CD4-positive, alpha-beta T cell treated with Interleukin-4 for 4 hours (primary cell): ENCODE measurements around the gene VWA1.
"Not testable (repeated sequence)": the region's sequence is repeated elsewhere in the genome, so short reads cannot be mapped to it uniquely, and the experiment has no call there.

Experiments used
- DNase-seq: peaks from one replicate; pipeline ENCODE4 v3.0.0-alpha.2; 2020

The VWA1 gene

DNA sequence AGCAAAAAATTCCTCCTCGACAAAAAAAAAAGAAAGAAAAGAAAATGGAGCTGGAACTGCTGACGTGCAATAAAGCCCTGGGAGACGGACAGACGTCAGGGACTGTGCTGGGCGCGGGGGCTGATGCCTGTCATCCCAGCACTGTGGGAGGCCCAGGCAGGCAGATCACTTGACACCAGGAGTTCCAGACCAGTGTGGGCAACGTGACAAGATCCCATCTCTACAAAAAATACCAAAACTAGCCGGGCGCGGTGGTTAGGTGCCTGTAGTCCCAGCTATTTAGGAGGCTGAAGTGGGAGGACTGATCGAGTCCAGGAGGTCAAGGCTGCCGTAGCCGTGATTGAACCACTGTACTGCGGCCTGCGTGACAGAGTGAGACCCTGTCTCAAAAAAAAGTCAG is 10.8 kb upstream of the VWA1 start:
- no peak for DNase-seq

DNA sequence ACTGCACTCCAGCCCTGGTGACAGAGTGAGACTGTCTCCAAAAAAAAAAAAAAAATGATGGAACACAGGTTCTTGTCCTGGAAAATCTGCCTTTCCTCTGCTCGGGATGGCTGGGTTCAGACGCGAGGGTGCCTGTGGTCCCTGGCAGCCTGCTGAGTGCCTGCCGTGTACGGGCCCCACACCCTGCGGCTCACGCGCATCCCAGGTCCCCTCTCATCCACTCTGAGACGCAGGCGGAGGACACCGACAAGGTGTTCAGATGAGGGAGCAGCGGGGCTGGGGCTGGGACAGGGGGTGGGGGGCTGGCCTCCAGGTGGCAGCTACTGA is 10.1 kb upstream of the VWA1 start:
- DNase-seq = no peak

DNA sequence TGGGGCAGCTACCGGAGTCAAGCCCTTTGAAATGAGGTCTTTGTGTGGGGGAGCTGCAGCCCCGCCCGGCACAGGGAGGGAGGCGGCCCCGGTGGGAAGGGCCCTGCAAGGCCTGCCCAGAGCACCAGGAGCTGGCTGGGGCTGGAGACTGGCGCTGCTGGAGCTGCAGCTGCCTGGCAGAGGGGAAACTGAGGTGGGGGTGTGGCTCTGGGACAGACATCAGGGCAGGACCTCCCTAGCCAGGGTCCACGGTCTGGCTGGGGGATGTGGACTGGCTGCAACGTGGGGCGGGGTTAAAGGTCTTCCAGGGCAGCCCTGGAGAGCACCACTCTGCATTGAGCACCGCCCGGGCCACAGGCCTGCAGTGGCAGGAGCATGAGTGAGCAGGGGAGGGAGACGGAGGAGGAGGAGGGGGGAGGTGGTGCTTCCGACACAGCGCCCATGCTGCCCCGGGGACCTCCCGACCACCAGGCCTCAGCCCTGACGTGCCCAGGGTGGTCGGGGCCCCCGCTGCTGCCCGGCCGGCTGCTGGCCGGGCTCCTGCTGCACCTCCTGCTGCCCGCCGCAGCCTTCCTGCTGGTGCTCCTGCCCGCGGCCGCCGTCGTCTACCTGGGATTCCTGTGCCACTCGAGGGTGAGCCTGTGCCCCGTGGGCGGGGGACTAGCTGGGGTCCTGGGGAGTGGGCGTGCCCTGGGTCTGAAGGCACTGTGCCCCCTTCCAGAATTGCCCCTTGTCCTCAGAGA is 9.6 kb upstream of the VWA1 start:
- DNase-seq = no peak

DNA sequence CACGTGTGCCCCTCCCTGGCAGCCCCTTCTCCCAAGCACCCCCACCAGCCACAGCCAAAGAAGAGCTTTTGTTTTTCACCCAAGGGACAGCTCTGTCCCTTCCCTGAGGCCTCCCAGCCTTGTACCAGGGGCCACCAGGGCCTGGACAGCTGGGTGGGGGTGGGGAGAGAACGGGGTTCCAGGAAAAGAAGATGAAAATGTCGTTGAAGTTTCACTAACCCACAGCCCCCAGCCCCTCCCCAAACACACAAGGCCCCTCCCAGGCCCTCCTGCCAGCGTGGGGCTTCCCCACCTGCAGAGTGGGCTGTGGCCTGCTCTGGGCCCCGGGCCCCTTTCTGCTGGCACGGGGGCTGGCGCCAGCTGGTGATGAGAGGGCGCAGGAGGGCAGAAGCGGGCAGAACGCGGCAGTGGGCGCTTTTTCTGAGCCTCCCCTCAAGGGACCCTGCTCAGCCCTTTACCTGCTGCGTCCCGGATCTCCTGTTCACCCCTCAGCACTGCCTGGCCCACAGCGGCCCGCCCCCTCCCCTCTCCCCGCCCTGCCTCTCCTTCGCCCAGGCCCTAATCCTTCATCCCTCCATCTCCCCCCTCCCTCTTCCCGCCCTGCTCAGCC is 8.9 kb upstream of the VWA1 start:
- no peak for DNase-seq

DNA sequence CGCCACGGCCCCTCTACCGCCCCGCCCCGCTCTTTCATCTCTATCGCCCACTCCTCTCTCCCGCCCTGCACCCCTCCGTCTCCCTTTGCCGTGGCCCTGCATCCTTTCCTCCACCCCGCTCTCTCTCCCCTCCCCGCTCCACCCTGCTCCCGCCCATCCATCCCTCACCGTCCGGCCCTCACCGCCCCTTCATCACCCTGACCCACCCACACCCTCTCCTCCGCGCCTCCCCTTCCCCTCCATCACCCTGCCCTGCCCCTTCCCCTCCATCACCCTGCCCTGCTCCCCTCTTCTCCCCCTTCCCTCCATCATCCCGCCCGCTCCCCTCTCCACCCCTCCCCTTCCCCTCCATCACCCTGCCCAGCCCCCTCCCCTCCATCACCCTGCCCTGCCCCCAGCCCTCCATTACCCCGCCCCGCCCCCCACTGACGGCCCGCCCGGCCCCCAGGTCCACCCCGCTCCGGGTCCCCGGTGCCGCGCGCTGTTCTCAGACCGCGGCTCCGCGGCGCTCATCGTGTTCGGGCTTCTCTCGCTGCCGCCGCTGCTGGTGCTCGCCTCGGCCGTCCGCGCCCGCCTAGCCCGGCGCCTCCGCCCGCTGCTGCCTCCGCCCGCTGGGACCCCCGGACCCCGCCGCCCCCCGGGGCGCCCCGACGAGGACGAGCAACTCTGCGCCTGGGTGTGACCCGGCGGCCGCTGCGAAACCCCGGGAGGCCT is 8.2 kb upstream of the VWA1 start:
- no peak for DNase-seq

DNA sequence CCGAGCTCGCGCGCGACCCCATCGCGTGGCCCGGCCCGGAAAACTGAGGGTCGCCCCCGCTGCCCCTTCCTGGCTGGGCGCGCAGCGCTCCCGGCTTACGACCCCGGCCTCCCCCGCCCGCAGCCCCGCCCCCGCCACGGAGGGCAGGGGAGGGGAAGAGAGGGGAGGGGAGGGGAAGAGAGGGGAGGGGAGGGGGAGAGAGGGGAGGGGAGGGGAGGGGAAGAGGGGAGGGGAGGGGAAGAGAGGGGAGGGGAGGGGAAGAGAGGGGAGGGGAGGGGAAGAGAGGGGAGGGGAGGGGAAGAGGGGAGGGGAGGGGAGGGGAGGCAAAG is 7.7 kb upstream of the VWA1 start:
- DNase-seq = no peak

DNA sequence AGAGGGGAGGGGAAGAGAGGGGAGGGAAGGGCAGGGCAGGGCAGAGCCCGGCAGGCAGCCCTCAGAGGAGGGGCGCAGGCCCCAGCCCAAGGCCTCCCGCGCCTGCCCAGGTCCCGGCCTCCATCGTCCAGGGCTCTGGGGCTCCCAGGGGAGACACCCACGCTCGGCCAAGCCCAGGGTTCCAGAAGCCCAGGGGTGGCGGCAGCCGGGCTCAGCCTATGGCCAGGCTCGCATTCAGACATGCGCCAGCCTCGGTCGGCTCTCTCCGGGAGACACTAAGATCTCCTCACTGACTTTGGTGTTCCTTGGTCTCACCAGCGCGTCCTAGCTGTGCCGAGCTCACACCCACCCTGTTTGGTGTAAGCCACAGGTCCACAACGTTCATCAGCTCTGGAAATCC is 7.3 kb upstream of the VWA1 start:
- no peak for DNase-seq

DNA sequence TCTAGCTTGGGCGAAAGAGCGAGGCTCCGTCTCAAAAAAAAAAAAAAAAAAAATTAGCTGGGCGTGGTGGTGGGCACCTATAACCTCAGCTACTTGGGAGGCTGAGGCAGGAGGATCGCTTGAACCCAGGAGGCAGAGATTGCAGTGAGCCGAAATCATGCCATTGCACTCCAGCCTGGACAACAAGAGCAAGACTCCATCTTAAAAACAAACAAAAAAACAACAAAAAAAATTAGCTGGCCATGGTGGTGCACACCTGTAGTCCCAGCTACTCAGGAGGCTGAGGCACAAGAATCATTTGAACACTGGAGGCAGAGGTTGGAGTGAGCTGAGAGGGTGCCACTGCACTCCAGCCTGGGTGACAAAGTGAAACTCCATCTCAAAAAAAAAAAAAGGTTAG is 6.5 kb upstream of the VWA1 start:
- DNase-seq = not testable (repeated sequence)

DNA sequence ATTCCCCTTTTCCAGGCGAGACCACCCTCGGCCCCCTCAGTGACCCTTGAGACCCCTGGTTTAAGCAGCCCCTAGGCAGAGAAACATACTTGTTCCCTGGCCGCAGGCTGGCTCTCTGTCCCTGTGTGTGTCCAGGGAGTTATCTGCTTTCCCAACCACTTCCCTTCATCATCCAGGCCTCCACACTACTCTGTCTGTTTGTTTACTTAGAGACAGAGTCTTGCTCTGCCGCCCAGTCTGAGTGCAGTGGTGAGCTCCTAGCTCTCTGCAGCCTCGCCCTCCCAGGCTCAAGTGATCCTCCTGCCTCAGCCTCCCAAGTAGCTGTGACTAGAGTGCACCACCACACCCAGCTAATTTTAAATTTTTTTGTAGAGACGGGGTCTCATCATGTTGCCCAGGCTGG is 5.8 kb upstream of the VWA1 start:
- DNase-seq = no peak

DNA sequence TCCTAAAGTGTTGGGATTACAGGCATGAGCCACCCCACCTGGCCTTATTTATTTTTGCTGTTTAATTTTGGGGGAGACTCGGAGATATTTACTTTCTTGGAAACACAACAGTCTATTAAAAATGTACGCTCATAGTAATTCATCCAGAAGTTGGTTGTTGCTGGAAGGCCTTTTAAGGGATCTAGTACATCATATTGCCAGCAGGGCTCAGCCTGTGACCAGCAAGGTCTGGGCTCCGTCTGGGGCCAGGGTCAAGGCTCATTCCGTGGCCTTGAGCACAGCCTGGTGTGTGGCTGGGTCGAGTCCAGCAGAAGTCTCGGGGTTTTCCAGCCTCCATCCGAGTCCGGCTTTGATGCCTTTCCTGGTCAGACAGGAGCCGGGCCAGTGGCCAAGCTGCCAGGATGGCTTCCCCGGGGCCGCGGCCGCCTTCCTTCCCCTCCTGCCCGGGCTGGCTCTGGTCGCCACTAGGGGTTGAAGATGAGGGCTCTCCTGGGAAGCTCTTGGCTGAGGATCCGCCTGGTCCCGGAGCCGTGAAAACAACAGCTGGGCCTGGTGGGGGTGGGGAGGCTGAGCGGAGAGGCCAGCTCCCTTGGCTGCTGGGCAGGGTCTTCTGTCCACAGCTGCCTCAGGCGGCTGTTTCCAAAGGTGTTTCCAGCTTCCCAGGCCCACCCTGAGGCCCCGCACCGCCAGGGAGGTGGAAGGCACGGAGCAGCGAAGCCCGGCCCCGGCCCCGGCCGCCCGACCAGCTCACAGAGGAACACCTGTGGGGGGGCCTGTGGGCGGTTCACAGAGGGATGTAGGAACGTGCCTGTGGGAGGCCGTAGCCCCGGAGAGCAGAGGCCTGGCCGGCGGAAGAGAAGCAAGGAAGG is 5.1 kb upstream of the VWA1 start:
- DNase-seq = no peak

DNA sequence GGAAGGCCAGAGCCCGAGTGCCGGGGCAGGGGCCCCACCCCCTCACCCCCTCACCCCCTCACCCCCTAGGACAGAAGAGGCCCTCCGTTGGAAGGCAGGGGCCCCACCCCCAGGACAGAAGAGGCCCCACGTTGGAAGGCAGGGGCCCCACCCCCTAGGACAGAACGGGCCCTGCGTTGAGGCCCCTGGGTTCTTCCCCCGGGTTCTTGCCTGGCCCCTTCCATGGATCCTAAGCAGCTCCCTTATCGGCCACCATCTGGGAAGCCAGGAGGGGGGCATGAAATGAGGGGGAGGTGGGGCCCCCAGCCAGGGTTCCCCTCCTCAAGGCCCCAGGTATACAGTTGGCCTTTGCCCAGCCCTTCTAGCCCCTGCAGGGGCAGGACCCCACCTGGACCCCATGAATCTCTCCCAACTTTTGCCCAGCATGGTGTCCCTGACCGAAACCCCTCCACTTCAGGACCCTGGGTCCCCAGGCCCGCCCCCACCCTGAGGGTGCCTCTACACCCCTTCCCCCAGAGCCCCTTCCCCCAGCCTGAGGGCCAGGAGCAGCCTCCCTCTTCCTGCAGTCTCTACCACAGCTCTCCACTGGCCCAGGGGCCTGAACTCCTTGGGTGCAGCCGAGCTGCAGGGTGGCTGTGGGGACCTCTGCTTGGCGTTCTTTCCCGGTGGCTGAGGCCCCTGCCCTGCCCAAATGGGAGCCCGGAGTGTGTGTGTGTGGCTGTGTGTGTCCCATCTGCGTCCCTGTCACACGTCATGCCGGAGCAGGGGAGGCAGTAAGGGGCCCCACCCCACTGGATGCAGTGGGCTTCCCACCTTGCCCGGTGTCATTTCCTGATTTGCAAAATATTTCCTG is 4.3 kb upstream of the VWA1 start:
- DNase-seq = no peak

DNA sequence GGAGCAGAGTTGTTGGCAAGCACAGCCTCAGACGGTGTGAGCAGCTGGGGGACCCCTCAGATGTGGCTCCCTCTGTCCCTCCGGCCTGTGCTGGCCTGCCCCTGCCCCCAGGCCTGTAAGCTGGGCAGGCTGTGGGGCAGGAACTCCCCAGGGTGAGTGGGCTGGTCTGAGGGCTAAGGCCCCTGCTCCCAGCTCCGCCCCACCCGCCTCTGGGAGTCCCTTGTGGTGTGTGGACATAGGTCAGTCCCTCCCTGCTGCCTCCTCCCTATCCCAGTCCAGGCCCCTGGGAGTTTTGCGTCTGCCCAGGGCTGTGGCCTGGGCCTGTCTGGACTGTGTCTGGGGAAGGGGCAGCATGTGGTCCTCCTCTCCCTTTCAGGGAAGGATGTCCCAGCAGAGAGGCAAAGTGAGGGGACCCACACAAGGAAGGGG is 3.6 kb upstream of the VWA1 start:
- no peak for DNase-seq

DNA sequence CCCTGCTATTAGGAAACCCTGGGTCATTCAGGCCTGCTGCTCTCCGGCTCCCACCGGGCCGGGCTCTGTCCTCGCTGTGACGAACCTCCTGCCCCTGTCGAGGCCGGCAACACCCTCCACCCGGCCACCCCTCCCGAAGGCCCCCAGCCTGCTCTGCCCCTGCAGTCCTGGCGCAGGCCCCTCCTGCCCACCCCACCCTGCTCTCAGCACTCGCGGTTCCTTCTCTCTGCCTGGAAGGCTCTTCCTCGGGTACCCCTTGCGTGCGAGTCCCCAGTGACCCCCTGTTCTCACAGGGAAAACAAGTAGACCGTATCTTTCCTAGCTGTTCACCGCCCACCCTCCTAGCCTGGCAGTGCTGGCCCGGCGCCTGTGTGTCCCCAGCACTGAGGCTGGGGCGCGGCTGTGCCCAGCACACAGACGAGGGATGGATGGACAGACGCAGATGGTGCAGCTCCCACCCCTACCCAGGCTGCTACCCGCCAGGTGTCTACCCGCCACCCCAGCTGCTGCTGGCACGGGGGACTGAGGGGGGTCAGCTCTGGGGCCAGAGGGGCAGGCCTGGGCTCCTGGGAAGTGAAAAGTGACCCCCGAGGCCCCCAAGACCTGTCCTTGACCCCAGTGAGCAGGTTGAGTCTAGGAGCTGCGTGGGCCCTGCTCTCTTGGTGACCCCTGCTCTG is 3.1 kb upstream of the VWA1 start:
- DNase-seq = no peak

DNA sequence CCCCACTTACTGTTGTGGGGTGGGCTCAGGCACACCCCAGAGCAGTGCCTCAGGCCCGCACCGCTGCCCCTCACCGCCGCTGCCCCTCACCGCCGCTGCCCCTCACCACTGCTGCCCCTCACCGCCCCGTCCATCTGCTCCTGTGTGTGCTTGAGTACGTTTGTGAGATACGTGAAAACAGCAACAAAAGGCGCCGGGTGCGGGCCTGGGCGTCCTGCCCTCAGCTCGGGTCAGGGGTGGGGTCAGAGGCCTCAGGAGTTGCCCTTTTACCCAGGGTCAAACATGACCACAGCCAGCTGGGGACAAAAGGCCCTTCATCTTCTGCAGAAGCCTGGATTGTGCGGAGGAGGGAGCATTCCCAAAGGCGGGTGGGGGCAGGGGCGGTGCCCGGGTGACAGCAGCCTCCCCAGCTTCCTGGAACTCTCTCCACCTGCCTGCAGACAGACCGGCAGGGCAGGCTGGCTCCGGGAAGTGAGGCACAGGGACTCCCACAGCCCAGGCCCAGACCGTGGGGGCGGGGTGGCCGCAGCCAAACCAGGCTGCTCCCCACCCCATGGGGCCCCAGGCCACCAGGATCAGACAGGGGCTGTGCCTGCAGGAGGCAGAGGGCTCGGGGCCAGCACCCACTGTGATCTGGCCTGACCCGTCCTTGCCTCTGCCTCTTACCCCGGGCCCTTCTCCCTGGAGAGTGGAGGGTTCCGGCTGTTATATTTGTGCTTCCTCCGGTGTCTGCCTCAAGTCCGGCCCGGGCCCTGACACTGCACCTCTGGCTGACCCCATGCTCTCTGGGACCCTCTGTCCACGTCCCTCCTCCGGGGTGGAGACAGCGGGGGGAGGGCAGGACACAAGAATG is 2.3 kb upstream of the VWA1 start:
- no peak for DNase-seq

DNA sequence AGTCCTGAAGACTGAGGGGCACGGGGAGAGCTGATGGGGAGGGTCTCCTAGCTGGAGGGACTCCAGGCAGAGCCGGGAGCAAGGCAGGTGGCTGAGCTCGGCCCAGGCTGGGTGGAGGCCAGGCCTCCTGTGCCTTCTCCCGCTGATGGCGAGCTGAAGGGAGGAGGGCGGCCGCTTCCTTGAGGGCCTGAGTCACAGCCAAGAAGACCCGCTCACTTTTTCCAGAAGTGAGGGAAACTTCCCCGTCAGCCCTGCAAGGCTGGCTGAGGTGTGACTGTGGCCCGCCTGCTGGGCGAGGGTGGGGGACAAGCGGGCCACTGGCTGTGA is 1.7 kb upstream of the VWA1 start:
- no peak for DNase-seq

DNA sequence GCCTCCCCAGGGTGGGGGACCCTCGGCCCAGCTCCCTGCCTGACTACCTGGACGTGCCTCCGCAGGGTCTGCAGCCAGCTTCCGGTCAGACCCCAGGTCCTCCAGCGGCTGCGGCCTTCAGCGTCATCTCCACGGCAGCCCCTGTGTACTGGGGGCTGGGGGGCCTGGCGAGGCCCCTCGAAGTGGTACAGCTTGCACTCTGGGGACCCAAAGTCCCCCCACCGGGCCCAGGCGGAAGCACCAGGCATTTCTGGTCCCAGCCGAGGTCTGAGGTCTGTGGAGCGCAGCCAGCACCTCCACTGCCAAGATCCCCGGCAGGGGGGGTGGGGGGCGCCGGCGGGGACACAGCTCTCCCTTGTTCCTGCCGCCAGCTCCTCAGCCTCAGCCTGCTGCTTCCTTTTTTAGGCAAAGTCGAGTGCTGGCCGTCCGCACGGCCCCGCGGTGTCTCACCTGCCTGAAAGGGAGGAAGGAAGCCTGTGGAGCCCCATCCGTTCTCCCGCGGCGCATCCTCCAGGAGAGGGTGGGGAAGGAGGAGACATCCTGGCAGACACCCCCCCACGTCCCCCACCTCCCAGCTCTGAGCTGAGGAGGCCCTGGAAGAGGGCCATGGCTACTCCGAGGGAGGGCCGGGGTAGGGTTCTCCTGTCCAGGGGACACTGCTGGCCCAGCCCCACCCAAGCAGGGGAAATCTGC is 1.2 kb upstream of the VWA1 start:
- no peak for DNase-seq

DNA sequence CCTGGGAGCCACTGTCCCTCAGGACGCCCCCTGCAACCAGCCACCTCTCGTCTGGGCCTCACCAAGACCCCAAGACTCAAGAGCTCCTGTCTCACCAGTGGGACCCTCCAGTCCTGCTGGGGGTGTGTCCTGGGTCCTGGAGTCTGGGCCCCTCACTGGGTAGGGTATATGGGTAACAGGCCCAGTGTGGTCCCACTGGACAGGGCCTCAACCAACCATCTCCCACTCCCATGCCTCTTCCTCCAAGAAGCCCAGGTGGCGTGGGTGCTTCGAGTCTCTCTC is 725 bp upstream of the VWA1 start:
- no peak for DNase-seq

DNA sequence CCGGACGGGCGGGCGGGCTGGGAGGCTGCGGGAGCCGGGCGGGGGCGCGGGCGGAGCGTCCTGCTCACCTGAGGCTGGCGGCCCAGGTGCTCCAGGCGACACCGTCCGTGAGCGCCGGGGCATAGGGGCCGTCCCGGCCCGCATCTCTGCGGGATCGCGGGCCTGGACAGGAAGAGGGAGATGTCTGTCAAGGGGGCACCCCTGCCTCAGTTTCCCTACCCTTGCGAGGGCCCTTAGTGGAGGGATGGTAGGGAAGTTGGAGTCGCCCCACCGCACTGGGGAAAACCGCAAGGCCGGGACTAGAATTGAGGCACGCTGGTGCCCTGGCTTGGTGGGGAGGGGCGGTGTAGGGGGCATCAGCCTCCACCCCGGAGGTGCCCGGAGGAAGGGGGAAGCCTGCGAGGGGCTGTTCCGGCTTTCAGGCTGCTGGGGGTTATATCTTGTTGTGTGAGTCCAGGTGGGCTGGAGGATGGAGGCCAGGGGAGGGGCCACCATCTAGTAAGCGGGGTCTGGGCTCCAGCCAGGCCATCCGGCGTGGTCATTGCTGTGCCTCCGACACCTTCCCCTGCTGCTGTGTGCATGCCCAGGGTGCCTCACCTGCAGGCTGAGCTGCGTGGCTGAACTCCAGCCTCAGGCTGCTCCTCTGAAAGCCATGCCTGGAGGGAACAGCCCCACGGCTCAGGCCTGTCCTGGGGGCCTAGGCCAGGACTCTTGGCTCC is 580 bp downstream of the VWA1 start:
- DNase-seq = no peak

DNA sequence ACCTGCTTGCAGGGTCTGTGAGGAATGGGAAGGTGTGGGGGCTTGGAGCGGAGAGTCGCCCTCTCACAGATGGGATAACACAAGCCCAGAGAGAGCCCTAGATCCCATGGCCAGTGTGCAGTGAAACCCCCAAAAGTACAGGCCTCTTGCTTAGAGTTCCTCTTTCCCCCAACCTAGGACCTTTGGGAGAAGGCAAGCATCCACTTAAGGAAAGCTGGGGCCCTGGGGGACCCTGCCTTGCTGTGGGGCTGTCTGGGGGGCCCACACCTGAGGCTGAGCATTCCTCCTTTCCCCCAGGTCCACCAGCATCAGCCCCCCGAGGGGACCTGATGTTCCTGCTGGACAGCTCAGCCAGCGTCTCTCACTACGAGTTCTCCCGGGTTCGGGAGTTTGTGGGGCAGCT is 1.1 kb downstream of the VWA1 start:
- no peak for DNase-seq
